HPDE6-E6E7 (cell line): Measurements from ENCODE around the gene C1QTNF3.
"Not testable (repeated sequence)": the region's sequence is repeated elsewhere in the genome, so short reads cannot be mapped to it uniquely, and the experiment has no call there.

Source experiments
- DNase-seq: peaks from one replicate; pipeline ENCODE4 v3.0.0; 2011; ENCODE audit warnings: missing footprints; ENCODE audit errors: extremely low spot score

Gene C1QTNF3

DNA sequence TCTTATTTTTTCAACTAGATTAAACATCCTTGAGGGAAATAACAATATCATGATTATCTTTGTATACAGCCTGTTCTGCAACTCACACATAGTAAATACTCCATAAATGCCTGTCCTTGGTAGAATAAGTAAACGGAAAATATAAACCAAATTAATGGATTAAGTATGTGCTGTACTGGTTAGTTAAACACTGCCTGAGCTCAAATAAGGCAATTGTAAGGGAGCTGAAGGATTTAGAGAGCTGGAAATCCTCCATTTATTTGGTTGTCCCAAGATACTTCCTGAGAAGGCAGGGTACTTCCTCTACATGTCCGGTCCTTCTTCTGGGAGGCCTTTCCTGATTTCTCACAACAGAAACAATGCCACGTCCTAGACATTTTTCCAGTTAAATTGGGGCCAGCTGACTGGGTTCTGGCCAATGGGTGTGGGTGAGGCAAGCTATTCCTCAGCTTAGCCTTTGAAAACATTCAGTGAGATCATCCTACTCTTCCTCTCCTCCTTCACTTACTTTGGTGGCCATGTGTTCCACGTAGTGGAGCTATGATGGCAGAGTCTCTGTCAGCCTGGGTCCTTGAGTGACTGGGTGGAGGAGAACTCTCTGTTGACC lies 8.5 kb upstream of the C1QTNF3 start:
- no peak for DNase-seq

DNA sequence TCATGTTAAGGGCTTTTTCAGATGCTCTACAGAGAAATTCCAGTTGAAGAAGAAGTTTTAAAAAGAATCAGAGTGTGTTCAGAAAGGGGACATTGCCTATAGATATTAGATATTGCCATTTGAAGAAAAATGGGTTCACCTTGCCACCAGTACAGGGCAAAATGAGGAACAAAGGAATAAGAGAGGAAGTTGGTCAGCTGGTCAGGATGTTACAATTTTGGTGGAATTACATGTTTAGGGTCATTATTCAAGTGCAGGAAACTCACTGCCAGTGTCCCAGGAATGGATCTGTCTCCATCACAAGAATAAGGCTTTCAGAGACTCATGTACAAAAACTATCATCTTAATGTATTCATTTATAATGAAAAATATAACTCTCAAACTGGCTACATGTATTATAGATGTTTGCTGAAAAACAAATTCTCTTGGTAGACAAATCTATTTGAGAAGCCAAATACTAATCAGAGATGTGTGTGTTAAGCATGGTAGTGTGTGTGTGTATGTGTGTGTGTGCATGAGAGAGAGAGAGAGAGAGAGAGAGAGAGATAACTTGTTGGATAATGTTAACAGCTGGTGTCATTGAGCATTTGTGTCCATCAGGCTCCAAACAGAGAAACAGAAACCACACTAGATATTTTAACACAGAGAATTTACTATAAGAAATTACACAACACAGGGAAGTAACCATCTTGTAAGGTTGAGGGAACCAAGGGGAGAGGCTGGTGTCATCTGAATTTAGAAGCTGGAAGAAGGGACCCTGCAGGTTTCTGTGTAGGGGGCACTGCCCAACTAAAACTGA lies 5.0 kb upstream of the C1QTNF3 start:
- no peak for DNase-seq

- no peak for DNase-seq
Measured at GRCh38 chr5:34047143-34047542, 4.1 kb upstream of the C1QTNF3 start.

- DNase-seq = no peak
Measured at GRCh38 chr5:34045996-34046395, 3.0 kb upstream of the C1QTNF3 start.

DNA sequence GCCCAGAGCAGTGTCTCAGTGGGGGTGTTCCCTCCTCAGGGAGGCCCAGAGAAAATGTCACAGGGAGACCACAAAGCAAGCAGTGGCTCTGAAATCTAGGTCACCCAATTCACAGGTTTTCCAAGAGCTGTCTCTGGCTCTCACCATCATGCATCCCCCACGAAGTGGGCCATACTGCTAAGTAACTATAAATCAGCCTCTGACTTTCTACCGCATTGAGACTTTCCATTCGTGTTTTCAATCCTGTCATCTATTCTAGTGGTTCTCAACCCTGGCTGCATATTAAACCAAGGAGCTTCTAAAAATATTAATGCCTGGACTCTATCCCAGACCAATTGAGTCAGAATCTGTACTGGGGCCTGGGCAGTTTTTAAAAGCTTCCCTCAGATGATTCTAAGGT lies 2.0 kb upstream of the C1QTNF3 start:
- no peak for DNase-seq

DNA sequence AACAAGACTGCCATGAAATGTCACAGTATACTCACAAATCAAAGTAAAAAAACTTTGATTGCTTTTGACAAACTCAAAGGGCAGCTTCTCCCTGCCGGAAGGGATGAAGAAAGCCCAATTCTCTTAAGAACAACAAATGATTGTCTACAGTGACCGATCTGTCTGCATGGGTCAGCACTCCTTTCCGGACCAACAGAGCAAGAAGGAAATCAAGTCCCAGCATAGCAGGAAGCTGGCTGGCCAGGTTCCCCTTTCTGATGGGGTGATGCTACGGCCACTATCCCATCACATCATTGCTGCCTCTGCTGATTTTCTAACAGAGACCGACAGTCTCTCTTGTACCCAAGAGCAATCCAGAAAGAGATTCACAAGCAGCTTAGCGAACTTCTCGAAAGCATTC lies 692 bp downstream of the C1QTNF3 start:
- DNase-seq = no peak

DNA sequence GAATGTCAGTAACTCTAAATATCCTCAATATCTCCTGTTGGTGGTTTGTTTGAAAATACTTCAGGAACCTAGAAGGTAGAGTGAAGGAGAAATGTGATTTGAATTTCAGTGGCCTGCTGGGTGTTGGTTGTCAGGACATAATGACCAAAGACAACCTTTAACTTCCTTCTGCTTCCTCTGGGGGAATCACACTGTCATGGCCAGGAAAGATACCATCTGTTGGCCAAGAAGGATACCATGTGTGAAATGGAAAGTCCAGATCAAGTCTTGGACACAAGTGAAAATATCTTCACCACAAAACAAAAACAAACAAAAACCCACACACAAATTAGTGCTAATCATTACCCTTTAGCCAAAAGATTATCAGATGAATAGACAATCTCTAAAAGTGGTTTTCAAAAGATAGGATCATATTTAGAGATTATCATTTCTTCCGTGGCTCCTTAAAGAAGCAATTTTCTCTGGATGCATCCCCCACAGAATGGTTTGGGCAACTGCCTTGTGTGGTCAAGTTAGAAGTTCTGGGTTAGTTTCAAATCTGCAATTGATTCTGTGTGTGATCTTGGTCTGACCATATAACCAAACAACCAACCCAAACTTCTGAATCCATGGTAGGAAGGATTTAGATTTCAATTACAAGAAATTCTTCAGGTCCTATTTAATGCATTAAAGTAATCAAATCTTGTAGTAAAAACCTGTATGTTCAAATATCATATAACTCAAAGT lies 1.6 kb downstream of the C1QTNF3 start:
- DNase-seq = no peak

GRCh38 chr5:34040472-34040871 lies 2.5 kb downstream of the C1QTNF3 start:
- no peak for DNase-seq

DNA sequence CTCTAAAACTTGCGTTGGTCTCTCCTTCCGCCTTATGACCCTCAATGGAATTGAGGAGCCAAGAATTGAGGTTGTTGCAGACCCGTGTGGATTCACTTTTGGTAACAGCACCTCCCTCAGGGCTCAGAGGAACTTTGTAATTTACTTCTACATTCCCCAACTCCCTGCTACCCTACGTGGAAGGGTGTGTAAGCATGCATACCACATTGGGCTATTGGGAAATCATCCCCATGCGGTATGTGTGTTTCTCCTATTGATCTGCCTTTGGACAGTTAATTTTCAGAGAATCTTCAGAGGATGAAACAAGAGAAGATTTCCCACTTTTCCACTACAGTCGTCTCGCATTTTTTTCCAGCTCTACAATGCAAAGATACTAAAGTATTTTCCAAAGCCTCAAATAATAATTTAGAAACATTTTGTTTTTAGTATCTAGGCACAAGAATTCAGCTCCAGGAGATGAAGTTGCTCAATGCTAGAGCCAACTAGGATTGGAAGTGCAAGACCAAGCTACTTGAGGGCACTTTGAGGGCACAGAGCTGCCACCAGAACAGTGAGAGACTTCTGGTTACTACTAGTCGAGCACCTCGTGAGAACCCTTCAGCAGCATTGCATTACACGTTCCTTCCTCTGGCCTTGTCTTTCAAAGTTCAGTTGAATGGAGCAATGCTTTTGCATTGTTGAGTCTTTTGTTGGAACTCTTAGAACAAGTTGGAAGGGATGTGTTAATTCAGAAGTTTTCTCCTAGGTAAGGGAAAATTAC lies 3.4 kb downstream of the C1QTNF3 start:
- DNase-seq = no peak

GRCh38 chr5:34038838-34039237 lies 4.2 kb downstream of the C1QTNF3 start:
- no peak for DNase-seq

GRCh38 chr5:34038390-34038789 lies 4.6 kb downstream of the C1QTNF3 start:
- no peak for DNase-seq

DNA sequence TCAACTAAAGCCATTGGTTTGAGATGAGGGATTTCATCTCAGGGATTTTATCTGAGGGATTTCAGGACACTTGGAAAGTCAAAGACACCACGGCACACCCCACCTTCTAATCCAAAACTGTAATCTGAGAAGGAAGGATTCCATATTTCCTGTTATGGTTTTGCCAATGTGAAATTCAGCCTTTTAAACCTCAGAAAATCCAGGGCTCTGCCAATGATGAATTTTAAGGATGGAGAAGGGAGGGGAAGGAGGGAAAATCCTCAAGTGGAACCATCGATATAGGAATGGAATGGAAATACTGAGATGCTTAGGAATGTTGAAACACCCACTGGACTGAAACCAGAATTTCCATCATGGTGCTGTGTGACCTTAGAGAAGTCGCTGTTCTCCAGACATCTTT lies 5.3 kb downstream of the C1QTNF3 start:
- no peak for DNase-seq

DNA sequence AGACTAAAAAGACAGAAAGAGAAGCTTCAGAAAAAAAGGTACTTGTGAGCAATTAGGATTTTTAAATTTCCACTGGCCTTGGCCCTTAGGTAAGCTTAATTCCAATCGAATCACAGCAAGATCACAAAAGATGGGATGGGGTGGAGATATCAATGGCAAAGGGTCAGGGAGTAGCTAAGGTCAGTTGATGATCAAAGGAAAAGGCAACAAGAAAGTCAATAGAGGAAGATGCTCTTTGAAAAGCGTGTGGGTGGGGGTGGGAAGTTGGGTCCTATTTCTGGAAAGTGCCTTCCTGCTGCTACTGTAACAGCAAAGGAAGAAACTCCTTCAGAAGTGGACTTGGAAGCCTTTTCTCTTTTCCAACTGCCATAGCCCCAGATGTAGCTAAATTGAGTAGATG lies 7.3 kb downstream of the C1QTNF3 start:
- DNase-seq = no peak

DNA sequence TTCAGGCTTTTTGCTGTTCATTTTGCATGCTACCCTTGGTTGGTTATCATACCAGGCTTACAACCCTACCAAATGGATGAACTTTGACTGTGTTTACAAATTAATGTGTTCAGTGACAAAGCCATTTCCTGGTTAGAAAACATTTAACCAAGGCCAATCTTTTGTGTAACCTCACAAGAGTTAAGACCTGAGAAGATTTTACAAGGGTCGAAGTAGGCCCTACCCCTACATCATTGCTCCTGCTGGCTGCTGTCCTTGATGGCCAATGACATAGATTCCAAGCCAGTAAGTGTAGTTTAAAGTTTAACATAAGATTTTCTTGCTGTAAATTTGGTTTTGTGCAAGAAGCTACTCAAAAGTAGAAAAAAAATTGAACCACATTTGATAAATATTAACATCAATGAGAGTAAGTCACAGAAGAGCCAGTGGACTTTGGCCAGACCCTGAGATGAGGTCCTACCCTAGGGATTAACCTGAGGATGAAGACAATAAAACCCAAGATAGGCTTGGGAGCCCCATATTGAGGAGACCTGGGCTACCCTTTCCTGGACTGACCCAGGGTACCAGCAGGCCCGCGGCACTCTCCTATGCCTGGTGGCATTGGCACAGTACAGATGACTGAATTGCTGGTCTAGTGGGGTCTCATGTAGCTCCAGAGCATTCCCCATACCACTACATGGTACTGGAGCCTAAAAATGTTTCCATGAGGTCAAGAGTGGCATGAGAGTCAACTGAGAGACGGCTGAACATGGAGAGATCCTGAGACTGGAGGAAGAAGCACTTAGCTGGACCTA lies 8.3 kb downstream of the C1QTNF3 start:
- no peak for DNase-seq

GRCh38 chr5:34031966-34032365 lies 11.0 kb downstream of the C1QTNF3 start:
- DNase-seq = no peak

DNA sequence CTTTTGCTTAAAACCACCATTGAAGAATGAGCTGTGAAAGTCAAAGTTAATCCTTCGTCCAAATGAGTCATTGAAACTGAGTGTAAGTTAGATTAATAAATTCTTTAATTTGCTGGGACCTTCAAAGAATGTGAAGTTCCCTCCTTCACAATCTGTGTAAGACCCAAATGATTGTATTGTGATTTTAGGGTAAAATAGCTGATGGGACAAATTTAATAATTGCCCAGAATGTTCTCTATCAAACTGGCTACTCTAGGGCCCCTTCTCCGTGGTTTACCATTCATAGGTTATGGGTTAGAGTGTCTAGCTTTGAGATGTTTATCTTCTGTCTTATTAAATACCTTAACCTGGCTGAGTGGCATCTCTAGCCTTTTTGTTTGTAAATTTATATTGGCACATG lies 11.9 kb downstream of the C1QTNF3 start:
- no peak for DNase-seq

GRCh38 chr5:34030585-34030984 lies 12.4 kb downstream of the C1QTNF3 start:
- not testable (repeated sequence) for DNase-seq

DNA sequence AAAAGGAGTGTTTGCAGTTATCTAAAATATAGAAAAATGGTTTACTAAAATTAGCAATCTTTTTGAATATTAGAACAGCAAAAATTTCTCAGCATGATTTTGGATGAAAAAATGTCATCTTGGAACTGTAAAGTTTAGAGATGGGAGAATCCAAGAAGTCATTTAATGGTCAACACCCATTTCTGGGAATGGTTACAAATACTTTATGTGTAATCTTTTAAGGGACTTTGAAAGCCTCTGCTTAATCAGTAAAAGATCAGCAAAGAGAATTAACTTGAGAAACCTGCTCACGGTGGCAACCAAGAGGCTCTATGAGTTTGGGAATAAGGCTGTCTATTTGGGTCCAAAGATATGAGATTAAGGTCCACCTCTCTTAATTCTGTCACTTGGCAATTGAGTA lies 13.0 kb downstream of the C1QTNF3 start:
- DNase-seq = no peak

GRCh38 chr5:34028349-34028748 lies 14.7 kb downstream of the C1QTNF3 start:
- DNase-seq = no peak

DNA sequence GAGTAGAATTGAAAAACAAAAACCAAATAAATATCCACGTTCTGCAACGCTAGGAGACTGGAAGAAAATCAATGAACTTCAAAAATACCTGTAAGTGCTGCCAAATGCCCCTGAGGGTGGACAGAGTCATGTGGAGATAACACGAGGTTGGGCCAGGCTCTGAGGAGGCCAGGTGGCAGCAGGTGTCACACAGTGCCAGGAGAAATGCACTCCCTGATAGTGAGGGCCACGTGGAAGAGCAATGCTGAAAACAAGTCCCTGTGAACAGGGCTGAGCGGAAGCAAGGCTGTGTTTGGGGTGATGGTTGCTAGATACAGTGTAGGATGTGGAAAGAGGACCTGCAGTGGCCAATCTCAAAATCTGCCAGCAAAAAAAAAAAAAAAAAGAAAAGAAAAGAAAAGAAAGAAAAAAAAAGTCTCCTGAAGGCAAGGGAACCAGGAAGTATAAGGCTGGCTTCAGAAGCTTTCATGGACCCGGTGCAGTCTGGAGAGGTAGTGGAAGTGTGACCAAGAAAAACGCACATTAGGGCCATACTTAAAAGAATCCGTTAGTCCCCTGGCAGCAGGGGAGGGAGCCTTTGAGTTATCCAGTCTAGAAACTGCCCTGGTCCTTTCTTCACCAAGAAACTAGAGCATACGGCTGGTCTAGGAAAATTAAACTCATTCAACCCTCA lies 16.8 kb downstream of the C1QTNF3 start:
- DNase-seq = no peak
